HG02571 (cell line): ENCODE results near the gene FAM131A.

ENCODE experiments used
- ATAC-seq: cut with Tn5 transposase; IDR thresholded peaks from one replicate; pipeline ENCODE4 v1.9.1; 2021; ENCODE audit warnings: mild to moderate bottlenecking, moderate library complexity; ENCODE audit not compliant: unreplicated experiment

The FAM131A gene

DNA sequence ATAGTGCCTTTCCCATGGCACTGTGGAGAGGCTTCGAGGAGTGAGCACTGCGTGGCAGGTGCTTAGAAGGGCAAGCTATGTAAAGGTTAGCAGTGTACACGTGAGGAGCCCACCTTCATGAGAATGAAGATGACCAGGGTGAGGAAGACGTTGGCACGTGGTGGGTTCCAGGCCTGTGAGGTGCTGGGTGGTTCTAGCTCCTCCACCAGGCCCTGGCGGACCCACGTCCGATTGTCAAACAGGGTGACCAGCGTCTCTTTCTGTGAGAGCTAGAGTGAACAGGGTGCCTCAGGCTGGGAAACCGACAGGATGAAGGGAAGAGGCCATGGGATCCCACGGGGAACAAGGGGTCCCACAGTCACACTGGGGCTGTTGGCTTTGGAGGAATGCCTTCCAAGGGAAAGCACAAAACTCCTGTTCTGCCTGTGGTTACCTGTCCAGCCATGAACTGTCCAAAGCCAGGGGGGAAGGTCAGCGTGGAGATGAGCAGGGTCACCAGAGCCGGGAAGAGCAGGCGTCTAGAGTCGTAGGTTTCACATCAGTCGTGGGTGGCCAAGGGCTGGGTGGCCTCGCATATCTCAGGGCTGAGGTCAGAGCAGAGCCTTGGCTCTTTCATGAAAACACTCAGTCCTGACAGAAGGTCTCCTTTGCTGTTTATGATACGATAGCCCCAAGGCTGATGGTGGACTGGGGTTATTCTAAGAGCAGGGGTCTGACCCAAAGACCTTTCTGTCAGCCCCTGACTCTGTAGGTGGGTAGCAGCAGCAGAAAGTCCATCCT, 18.1 kb downstream of the FAM131A start:
- ATAC-seq, result no peak

- no peak for ATAC-seq
Measured at GRCh38 chr3:184357248-184358123, 20.1 kb downstream of the FAM131A start.

DNA sequence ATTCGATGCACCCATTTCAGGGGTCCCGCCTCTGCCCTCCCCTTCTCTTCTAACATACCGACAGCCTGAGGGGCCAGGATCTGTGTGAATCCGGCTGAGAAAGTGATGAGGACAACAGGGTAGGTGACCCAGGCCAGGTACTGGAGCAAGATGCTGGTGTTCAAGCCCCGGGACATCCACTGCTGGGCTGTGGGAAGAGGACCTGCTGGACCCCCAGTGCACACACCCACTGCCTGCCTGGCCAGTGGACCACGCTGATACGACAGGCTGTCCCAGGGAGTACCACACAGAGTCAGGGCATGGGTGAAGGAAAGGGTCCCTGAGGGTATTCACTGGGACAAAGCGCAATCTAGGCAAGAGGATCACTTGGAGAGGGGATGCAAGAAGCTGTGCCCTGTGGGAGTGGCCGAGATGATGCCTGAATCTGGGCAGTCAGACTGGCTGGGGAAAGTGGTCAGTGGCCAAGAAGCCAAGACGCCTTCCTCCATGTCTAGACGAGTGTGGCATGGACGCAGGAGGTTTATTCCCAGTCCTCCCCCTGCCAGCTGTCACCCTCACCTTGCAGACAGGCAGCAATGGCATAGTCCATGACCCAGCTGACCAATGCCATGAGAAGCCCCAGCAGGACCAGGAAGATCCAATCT, 20.8 kb downstream of the FAM131A start:
- ATAC-seq, result no peak

DNA sequence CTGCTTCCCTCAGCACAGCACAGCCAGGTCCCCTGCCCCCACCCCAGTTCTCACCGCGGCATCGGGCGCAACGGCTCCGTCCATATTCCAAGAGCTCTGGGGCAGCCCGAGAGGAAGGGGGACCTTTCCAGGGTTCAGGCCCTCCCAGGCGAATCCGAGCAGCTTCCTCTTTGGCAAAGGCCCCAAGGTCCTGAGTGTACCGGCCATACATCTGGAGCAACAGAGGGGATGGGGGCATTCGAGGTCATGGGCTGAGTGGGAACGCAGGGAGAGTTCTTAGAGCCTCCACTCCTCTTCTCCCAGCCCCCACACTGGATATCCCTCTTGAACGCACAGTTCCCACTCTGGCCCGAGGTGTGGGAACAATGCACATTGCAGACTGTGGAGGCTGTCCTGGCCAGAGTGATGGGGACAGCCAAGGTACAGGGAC, 21.5 kb downstream of the FAM131A start:
- no peak for ATAC-seq

- no peak for ATAC-seq
Measured at GRCh38 chr3:184359610-184360009, 22.2 kb downstream of the FAM131A start.

GRCh38 chr3:184360070-184360928, 22.9 kb downstream of the FAM131A start:
- no peak for ATAC-seq

- no peak for ATAC-seq
Measured at GRCh38 chr3:184360929-184361531, 23.6 kb downstream of the FAM131A start.

DNA sequence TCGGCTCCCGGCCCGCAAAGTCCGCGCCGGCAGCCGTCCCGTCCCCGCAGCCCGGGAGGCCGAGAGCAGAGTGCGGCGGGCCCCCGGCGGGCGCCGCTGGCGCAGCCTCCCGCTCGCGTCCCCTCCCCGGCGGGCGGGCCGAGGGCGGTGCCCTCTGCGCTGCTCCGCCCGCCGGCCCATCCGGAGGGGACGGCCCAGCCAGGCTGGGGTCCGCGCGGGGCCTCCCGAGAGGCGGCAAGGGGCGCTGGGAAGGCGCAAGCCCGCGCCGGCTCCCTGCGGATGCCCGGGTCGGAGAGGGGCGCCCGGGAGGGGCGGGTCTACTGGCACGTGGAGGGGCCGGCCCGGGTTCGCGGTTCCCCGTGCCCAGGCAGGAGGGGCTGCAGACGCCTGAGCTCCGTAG, 24.1 kb downstream of the FAM131A start, which contains the start of the genes CLCN2 and POLR2H:
Gene CLCN2 (minus strand): TSS at position 74 of the 400 bp plus-strand sequence. CDS start 126 bp downstream, outside the sequence.
Gene POLR2H (plus strand): TSS at position 179 of the 400 bp plus-strand sequence. CDS start 1,783 bp downstream, outside the sequence.
- peak; percentile 38 for ATAC-seq

DNA sequence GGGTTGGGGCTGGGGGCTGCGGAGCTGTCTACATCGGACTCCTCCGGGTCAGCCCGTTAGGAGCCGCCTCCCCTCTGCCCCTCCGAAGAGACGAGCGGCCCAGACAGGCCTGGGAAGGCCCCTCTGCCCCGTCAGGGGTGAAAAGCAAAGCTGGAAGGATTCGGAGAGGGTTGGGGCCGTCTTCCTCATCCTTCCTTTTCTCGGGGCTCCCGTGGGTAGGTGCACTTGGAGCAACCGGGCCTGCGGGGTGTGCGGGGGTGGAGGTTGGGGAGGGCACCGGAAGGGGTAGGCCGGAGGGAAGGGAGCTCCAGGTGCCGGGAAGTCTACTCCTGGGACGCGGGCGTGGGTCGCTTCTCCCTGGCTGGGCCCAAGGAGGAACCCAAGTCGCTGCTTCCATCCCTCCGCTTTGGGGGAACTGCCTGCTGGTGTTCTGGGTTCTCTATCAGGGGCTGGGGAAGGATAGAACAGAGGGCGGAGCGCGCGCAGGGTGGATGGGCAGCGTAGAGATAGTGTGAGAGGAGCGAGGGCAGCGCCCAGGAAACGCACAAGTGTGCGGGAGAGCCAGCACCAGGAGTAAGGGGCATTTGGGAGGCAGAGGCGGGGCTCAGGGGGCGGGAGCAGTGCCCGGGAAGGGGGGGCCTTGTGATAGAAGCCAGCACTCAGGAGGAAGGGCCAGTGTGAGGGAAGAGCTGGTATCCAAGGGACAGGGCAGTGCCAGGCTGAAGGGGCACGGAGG, 24.7 kb downstream of the FAM131A start:
- peak; percentile 11 for ATAC-seq

DNA sequence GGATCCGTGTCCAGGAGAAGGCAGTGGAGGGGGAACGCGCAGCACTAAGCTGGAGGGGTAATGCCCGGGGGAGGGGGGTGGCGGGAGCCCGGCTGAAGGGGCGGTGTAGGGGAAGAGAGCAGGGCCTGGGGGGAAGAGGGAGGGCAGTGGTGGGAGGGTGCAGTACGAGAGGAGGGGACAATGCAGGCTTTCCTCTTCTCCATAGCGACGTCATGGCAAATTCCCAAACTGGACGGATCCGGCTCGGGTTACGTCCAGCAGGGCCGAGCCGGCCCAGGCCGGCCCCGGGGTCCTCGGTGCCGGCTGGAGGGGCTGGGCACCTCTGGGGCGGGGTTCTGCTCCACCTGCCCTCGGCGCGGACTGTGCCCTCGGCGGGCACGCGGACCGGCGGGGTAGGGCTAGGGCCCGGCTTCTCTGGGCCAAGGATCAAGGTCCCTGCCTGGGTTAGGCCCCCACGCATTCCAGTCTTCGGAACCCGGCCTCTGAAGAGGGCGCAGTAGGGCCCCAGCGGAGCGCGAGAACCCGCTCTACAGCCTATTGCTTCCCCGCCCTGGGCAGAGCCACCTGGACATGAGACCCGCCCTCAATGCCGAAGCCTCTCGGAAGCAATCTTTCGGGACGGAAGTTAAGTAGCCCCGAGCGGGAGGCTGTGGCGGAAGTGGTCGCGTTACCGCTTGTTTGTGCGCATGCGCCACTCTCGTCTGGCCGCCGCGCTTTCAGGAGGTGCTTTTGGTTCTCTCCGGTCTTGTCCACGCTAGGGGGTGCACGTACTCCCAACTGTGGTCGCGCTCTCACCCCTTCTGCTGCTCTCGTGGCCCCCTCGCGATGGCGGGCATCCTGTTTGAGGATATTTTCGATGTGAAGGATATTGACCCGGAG, 25.5 kb downstream of the FAM131A start:
- peak; percentile 87 for ATAC-seq

- ATAC-seq, result no peak
Measured at GRCh38 chr3:184366619-184367289, 29.4 kb downstream of the FAM131A start.

GRCh38 chr3:184368116-184368515, 30.7 kb downstream of the FAM131A start:
- ATAC-seq, result no peak

DNA sequence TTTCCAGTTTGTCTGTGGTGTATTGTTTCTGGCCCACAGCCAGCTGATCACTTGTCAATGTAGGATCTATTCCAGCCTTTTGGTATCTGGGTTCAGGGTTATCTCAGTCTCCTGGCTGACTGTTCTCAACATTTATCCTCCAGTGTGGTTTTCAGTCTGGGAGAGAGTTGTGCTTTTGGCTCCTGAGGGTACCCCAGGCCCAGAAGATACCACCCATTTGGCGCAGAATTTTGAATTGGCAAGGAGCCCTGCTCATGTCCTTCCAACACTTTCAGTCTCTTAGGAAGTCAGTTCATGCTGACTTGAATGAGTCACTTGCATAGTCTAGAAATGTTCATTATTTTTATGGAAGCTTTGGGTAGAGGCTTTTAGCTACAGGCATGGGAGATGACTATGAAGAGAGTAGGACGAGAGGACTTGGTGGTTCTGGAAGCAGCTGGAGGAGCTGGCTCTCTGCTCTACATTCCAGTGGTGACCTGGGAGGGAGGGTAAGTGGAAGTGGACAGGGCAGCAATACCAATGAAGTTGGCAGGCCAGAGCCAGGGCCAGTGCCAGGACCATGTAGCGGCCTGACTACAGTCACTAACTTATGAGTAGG, 31.3 kb downstream of the FAM131A start:
- ATAC-seq, result no peak

GRCh38 chr3:184371570-184372018, 34.2 kb downstream of the FAM131A start:
- ATAC-seq, result no peak

DNA sequence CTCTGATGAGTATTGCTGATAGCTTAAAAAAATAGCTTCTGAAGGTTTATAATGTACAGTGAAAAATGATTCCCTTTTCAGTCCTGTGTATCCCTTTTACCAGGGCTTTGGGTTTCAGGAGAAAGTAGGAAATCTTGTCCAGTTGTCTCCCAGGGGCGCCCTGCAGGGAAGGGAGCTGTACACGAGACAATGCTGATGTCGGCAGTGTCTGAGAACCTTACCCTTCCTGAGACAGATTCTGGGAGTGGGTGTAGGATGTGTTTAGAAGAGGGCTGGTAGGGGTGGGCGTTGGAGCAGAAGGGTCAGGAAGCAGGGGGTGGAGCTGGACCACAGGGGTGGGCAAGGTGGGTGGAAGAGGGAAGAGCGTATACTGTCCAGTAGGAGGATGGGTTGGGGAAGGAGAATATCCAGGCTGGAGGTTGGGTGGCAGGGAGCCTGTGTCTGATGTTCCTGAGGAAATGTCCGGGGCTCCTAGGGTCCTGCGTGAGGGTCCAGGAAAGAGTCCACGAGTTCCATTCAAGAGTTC, 35.0 kb downstream of the FAM131A start:
- no peak for ATAC-seq

GRCh38 chr3:184372911-184373310, 35.5 kb downstream of the FAM131A start:
- ATAC-seq, result no peak

GRCh38 chr3:184373422-184373821, 36.0 kb downstream of the FAM131A start:
- no peak for ATAC-seq
